H9 (cell line): Measurements from ENCODE around the gene EXOG. TPM values are rescaled to one million over a fixed set of nuclear protein-coding genes. Genes with fewer than 3 reads are reported as not detected.

Source experiments
- DNase-seq: peaks from one replicate; pipeline ENCODE4 v3.0.0-alpha.2; 2017
- H2AFZ ChIP-seq: one replicate; pipeline ENCODE4 v1.6.1; 2013; ENCODE audit warnings: mild to moderate bottlenecking, low read length, control low read depth, moderate library complexity
- H2AK5ac ChIP-seq: 2 replicates; pipeline ENCODE4 v1.6.1; 2013; ENCODE audit warnings: low read length, control low read depth, mixed read lengths; ENCODE audit not compliant: insufficient read length
- H2BK120ac ChIP-seq: one replicate; pipeline ENCODE4 v1.6.1; 2013; ENCODE audit warnings: low read depth, mild to moderate bottlenecking, low read length, control low read depth, inconsistent platforms; ENCODE audit not compliant: poor library complexity, severe bottlenecking
- H2BK12ac ChIP-seq: 2 replicates; pipeline ENCODE4 v1.6.1; 2013; ENCODE audit warnings: low read length, control low read depth, mixed read lengths, low read depth; ENCODE audit not compliant: insufficient read length
- H2BK15ac ChIP-seq: 2 replicates; pipeline ENCODE4 v1.6.1; 2013; ENCODE audit warnings: low read depth, low read length, control low read depth
- H2BK20ac ChIP-seq: one replicate; pipeline ENCODE4 v1.6.1; 2013; ENCODE audit warnings: low read depth, mild to moderate bottlenecking, low read length, control low read depth, inconsistent platforms; ENCODE audit not compliant: poor library complexity, severe bottlenecking
- H2BK5ac ChIP-seq: 2 replicates; pipeline ENCODE4 v1.6.1; 2013; ENCODE audit warnings: low read length, control low read depth, mixed read lengths; ENCODE audit not compliant: insufficient read length
- H3K14ac ChIP-seq: 2 replicates; pipeline ENCODE4 v1.6.1; 2013; ENCODE audit warnings: low read length, control low read depth; ENCODE audit not compliant: insufficient read depth
- H3K18ac ChIP-seq: 2 replicates; pipeline ENCODE4 v1.6.1; 2013; ENCODE audit warnings: low read depth, mild to moderate bottlenecking, mixed read lengths, low read length, control low read depth; ENCODE audit not compliant: insufficient read length
- H3K23ac ChIP-seq: 2 replicates; pipeline ENCODE4 v1.6.1; 2013; ENCODE audit warnings: low read length, control low read depth, mixed read lengths, low read depth; ENCODE audit not compliant: insufficient read length
- H3K23me2 ChIP-seq: 2 replicates; pipeline ENCODE4 v1.6.1; 2013; ENCODE audit warnings: low read depth, mild to moderate bottlenecking, mixed read lengths, low read length, control low read depth; ENCODE audit not compliant: insufficient read length, poor library complexity, severe bottlenecking
- H3K27ac ChIP-seq: 2 replicates; pipeline ENCODE4 v1.5.1; 2013; ENCODE audit warnings: low read length, control low read depth, mixed read lengths, low read depth; ENCODE audit not compliant: insufficient read length
- H3K27me3 ChIP-seq: 2 replicates; pipeline ENCODE4 v1.6.1; 2013; ENCODE audit warnings: low read length, control low read depth, inconsistent platforms; ENCODE audit not compliant: insufficient read depth
- H3K4ac ChIP-seq: 2 replicates; pipeline ENCODE4 v1.6.1; 2013; ENCODE audit warnings: low read depth, mild to moderate bottlenecking, control low read depth, inconsistent platforms, low read length, moderate library complexity
- H3K4me1 ChIP-seq: 2 replicates; pipeline ENCODE4 v1.6.1; 2013; ENCODE audit warnings: low read length, control low read depth, inconsistent platforms; ENCODE audit not compliant: insufficient read depth
- H3K4me2 ChIP-seq: 2 replicates; pipeline ENCODE4 v1.6.1; 2013; ENCODE audit warnings: low read length, control low read depth, mixed read lengths; ENCODE audit not compliant: insufficient read length, insufficient read depth
- H3K56ac ChIP-seq: 2 replicates; pipeline ENCODE4 v1.6.1; 2013; ENCODE audit warnings: low read depth, mild to moderate bottlenecking, mixed read lengths, low read length, control low read depth; ENCODE audit not compliant: insufficient read length
- H3K79me1 ChIP-seq: 2 replicates; pipeline ENCODE4 v1.6.1; 2013; ENCODE audit warnings: low read depth, mild to moderate bottlenecking, moderate library complexity, low read length, control low read depth, inconsistent platforms; ENCODE audit not compliant: insufficient read depth, poor library complexity, severe bottlenecking
- H3K79me2 ChIP-seq: 2 replicates; pipeline ENCODE4 v1.6.1; 2013; ENCODE audit warnings: low read length, control low read depth, inconsistent platforms; ENCODE audit not compliant: insufficient read depth
- H3K9ac ChIP-seq: 2 replicates; pipeline ENCODE4 v1.6.1; 2013; ENCODE audit warnings: low read length, control low read depth, mixed read lengths; ENCODE audit not compliant: insufficient read length; ENCODE audit errors: extremely low read depth
- H3K9me3 ChIP-seq: one replicate; pipeline ENCODE4 v1.6.1; 2013; ENCODE audit warnings: low read depth, low read length, inconsistent platforms; ENCODE audit not compliant: control insufficient read depth
- H3T11ph ChIP-seq: one replicate; pipeline ENCODE4 v1.6.1; 2013; ENCODE audit warnings: mild to moderate bottlenecking, low read length, control low read depth, inconsistent platforms
- H4K20me1 ChIP-seq: one replicate; pipeline ENCODE4 v1.6.1; 2013; ENCODE audit not compliant: control insufficient read depth, insufficient read length, insufficient read depth
- H4K5ac ChIP-seq: 2 replicates; pipeline ENCODE4 v1.6.1; 2013; ENCODE audit warnings: low read depth, mild to moderate bottlenecking, mixed read lengths, low read length, control low read depth; ENCODE audit not compliant: insufficient read length
- H4K8ac ChIP-seq: replicated peaks from 2 replicates; pipeline ENCODE4 v1.6.1; 2013; ENCODE audit warnings: low read length, control low read depth, mixed read lengths, low read depth; ENCODE audit not compliant: insufficient read length
- H4K91ac ChIP-seq: 2 replicates; pipeline ENCODE4 v1.6.1; 2013; ENCODE audit warnings: low read depth, mild to moderate bottlenecking, moderate library complexity, mixed read lengths, low read length, control low read depth; ENCODE audit not compliant: insufficient read length
- H3K27ac Mint-ChIP-seq, 3 experiments: 2 replicates in 2 of 3; 3 replicates in 1 of 3; pipeline ENCODE4 v1.8.0; 2020 to 2021; ENCODE audit warnings: mixed read lengths in 3 of 3, mild to moderate bottlenecking in 1 of 3, moderate library complexity in 1 of 3
- H3K27me3 Mint-ChIP-seq: 2 replicates; pipeline ENCODE4 v1.8.0; 2021; ENCODE audit warnings: low read depth, mild to moderate bottlenecking, moderate library complexity, mixed read lengths
- H3K36me3 Mint-ChIP-seq, 3 experiments: 2 replicates in 2 of 3; 3 replicates in 1 of 3; pipeline ENCODE4 v1.8.0; 2020 to 2021; ENCODE audit warnings: low read depth in 3 of 3, mixed read lengths in 3 of 3; ENCODE audit not compliant: insufficient read depth in 1 of 3
- H3K4me1 Mint-ChIP-seq, 2 experiments: 2 replicates each; pipeline ENCODE4 v1.8.0; 2020; ENCODE audit warnings: mixed read lengths in 2 of 2
- H3K4me3 Mint-ChIP-seq, 2 experiments: 2 replicates in 1 of 2; 3 replicates in 1 of 2; pipeline ENCODE4 v1.8.0; 2020 to 2021; ENCODE audit warnings: mild to moderate bottlenecking in 2 of 2, mixed read lengths in 2 of 2, moderate library complexity in 1 of 2
- H3K9me3 Mint-ChIP-seq, 2 experiments: 2 replicates in 1 of 2; 3 replicates in 1 of 2; pipeline ENCODE4 v1.8.0; 2020; ENCODE audit warnings: mild to moderate bottlenecking in 2 of 2, mixed read lengths in 2 of 2, moderate library complexity in 1 of 2
- CTCF ChIP-seq: fragments of 200-600 bp; sonication (generic); conservative IDR thresholded peaks from 3 replicates; pipeline ENCODE4 v1.8.0; 2021; ENCODE audit warnings: antibody characterized with exemption, mild to moderate bottlenecking
- WGBS: extraction: QIAGEN DNeasy Blood & Tissue Kit; methylation state at CpG from one replicate; pipeline ENCODE4 v1.1.7; 2013; ENCODE audit warnings: missing lambda C conversion rate, low lambda C conversion rate, mixed read lengths; ENCODE audit not compliant: insufficient read length; ENCODE audit errors: extremely low coverage; 5-methylcytosine and 5-hydroxymethylcytosine counted together
- total RNA-seq: library from RNA; stranded (reverse); gene quantifications from 2 replicates; pipeline ENCODE4 v1.2.1, GENCODE V29; 2021

EXOG gene
- total RNA-seq, 1 experiment from 2014 or later = 14.1 TPM

GRCh38 chr3:38454178-38454883 lies 41.8 kb upstream of the EXOG start:
- peak overlapping the region; percentile 98 to 100 (median 99) for H3K27ac Mint-ChIP-seq
- H2BK15ac ChIP-seq = no peak overlapping the region
- H4K5ac ChIP-seq = peak overlapping the region; percentile 47
- H2AK5ac ChIP-seq = no peak overlapping the region
- no peak overlapping the region for H3T11ph ChIP-seq
- H2BK20ac ChIP-seq = no peak overlapping the region
- peaks cover 33% of the 10 kb centered on the region; the same call in 1 of the 2 replicates for H3K79me2 ChIP-seq
- H2BK12ac ChIP-seq = no peak overlapping the region
- no peak overlapping the region for H2BK120ac ChIP-seq
- H3K9me3 ChIP-seq = no peaks in the 10 kb centered on the region
- peaks cover 37 to 44% of the 10 kb centered on the region in 2 experiments for H3K4me1 Mint-ChIP-seq
- peaks cover 3% of the 10 kb centered on the region for H3K79me1 ChIP-seq
- H3K4me2 ChIP-seq = peak overlapping the region; percentile 84
- no peak overlapping the region for H2BK5ac ChIP-seq
- TF ChIP-seq CTCF = no peak
- WGBS = no CpG with 5 or more reads among the region's 78 CpGs
- peaks cover 2% of the 10 kb centered on the region for H4K20me1 ChIP-seq
- peaks cover 12% of the 10 kb centered on the region for H3K4me1 ChIP-seq
- H3K23ac ChIP-seq = no peak overlapping the region
- peak overlapping the region; percentile 5 for H3K4ac ChIP-seq
- no peak overlapping the region for H3K27ac ChIP-seq
- H3K56ac ChIP-seq = no peak overlapping the region
- peak overlapping the region; percentile 97 to 100 for H3K4me3 Mint-ChIP-seq
- peak overlapping the region; percentile 82 for H3K14ac ChIP-seq
- peaks cover 5% of the 10 kb centered on the region in 2 experiments; a peak in 4 of 5 replicates for H3K9me3 Mint-ChIP-seq
- DNase-seq = no peak
- peaks cover 4 to 7% (median 6%) of the 10 kb centered on the region in 3 experiments; a peak in 6 of 7 replicates for H3K36me3 Mint-ChIP-seq
- peaks cover 11% of the 10 kb centered on the region for H3K23me2 ChIP-seq
- H2AFZ ChIP-seq = no peak overlapping the region
- H3K27me3 Mint-ChIP-seq = peaks cover 9% of the 10 kb centered on the region
- H4K91ac ChIP-seq = peak overlapping the region; percentile 73
- peak overlapping the region; percentile 85 for H3K9ac ChIP-seq
- peak overlapping the region; percentile 68 for H3K18ac ChIP-seq
- H3K27me3 ChIP-seq = no peaks in the 10 kb centered on the region
- no peak overlapping the region for H4K8ac ChIP-seq
